Fibroblast of skin of scalp (primary cell): ENCODE data around the gene PEX5L.

ENCODE experiments used
- DNase-seq: peaks from one replicate; pipeline ENCODE4 v3.0.0-alpha.2; 2013

The PEX5L gene

DNA sequence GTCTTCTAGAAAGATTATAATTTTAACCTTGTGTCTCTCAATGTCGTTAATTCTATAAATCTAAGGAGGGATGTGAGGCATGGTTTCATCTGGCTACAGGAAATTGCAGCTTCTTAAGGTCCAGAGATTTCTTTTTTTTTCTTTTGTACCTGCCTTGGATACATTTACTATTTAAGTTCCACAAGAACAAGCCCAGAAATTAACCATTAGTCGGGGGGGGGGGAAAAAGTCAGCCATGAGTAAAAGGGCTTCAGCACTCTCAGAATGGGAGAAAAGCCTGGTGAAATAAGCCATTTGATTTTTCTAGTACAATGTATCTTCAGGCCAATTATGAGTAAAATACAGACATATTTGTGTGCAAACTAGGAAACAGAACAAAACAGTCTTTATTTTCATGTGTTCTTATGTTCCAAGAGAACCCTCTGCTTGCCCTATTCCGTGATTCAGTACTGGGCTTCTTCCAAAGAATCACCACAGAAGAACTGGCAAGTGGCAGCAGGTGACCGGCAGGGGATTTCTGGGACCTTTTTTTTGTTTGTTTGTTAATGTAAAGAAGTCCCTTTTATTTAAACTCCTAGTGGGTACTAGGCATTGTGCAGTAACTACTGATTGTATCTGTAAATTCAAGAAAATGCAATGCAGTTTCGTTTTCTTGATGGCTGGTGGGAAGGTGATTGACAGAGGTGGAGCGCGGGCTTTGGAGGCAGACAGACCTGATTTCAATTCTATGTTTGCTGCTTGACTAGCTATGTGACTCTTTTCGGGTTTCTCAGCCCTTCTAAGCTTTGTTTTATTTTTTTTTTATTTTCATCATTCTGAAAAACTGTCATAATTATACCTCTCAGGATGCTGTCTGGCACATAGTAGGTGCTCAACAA lies 82.5 kb downstream of the PEX5L start:
- no peak for DNase-seq

DNA sequence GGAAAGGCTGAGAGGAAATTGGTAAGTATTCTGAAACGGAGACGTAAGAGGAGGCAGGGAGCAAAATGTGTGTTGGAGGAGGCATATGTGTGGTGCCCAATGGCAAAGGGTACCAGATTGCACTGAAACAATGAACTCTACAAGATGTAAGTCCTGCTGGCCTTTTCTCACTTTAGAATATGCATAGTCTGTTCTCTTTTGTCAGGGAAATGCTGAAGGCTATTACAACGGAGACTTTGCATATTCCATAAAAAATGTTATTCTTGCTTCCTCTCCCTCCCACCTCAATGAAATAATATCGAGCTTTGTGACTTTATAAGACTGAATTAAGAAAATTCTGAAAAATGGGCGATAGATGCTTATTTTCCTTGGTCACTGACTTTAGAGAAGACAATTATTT lies 85.9 kb downstream of the PEX5L start:
- no peak for DNase-seq

DNA sequence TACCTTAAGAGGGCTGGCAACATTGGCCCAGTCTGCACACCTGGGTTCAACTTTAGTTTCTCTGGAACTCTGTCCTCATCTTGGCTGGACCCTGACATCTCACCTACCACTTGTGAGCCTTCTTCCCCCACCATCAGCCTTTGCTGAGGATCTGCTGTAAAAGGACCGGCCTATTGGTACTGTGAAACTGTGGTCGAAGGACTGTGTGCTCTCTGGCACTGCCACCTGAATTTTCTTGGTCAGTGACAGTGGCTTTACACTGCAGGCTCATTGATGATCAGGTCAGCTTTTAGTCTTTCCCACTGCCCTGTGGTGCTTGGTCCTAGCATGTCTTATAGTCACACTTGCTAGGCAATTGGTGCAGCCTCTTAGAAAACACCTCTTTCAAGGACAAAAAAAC lies 86.9 kb downstream of the PEX5L start:
- no peak for DNase-seq

- no peak for DNase-seq
Observed at GRCh38 chr3:179949412-179949811, 87.3 kb downstream of the PEX5L start.

- DNase-seq = no peak
Observed at GRCh38 chr3:179948740-179949139, 88.0 kb downstream of the PEX5L start.

DNA sequence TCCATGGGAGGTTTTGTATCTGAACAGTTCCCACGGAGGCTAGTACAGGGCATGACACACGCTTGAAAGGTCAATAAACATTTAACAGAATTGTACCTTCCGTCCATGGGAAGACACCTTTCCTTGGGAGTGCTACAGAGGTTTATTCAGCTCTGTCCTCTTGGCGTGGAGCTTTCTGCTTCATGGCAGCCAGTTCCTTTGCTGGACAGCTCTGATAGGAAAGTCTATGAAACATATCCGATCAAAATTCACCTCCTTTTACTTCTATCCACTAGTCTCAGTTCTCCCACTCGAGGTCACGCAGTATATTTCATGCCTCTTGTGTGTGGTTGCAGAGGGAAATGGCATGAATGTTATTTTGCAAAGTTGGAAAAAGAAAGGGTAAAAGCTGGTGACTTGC lies 91.2 kb downstream of the PEX5L start:
- no peak for DNase-seq

DNA sequence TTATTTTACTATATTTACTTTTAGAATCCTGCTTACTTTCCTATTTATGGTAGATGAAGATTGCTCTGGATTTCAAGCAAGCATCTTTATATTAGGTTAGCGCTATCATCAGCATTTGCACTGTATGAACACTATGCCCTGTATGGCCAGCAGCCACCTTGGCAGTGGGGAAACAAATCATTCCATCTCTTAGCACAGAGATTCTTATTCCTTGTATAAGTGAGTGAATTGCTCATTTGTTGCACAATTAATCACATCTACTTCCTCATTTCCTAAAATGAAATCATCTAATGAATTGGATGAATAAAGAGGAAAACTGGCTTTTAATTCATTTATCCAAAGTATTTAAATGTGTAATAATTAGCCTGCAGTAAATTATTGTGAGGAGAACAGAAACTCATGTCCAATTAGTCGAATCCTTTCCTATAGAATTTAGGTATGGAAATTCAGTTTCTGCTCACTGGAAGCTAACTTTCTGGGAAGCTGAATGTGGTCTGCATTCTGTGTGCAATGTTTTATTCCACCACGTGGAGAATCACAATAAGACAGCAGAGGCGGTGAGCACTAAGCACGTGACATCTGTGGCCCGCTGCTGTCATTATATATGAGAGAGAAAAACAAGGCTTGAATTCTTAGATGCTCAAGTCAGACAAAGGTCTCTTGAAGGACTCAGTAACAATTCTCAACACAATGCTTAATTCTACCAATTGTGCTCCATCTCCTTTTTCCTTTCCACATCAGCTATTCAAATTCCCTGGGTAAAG lies 93.4 kb downstream of the PEX5L start:
- peak; percentile 12 for DNase-seq

DNA sequence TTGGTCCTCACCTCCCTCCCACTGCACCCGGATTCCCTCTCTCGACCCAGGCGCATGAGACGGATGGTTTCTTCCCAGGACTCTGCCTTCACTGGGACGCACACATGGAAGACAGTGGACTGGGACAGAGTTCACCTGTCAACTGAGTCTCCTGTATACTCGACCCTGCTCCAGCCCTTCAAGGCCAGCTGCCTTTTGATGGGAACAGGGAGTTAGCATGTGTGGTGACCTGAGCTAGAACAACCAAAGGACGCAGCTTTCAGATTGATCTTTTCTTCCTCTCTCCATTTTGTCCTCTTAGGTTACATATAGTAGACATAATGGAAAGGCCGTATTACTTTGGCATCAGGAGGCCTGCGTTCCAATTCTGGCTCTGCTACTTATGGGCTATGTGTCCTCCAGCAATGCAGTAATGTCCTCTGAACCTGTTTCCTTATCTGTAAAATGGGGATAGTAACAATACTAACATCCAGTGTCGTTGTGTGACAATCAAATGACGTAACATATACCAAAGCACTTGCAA lies 94.1 kb downstream of the PEX5L start:
- DNase-seq = no peak

DNA sequence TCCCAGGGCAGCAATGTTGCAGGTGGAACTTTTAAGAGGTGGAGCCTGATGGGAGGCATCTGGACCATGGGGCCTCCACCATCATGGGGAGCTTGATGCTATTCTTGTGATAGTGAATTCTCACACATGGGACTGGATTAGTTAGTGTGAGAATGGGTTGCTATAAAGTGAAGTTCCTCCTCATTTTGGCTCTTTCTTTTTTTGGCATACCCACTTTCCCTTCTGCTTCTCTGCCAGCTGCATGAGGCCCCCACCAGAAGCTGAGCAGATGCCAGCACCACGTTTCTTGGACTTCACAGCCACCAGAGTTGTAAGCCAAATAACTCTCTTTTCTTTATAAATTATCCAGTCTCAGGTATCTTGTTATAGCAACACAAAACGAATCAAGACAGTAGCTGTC lies 101.0 kb downstream of the PEX5L start:
- no peak for DNase-seq

- no peak for DNase-seq
Observed at GRCh38 chr3:179933914-179934313, 102.8 kb downstream of the PEX5L start.

- no peak for DNase-seq
Observed at GRCh38 chr3:179933080-179933479, 103.7 kb downstream of the PEX5L start.

DNA sequence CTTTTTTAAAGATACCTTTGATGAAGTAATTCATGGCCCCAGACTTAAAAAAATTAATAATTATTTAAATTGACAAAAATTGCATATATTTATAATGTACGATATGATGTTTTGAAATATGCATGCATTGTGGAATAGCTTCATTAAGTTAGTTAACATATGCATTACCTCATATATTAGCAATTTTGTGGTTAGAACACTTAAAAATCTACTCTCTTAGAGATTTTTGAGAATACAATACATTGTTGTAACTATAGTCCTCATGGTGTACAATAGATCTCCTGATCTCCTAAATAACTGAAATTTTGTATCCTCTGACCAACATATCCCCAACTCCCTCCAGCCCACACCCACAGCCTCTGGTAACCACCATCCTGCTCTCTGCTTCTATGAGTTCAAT lies 104.1 kb downstream of the PEX5L start:
- no peak for DNase-seq

GRCh38 chr3:179929091-179929529 lies 107.6 kb downstream of the PEX5L start:
- DNase-seq = peak; percentile 64

DNA sequence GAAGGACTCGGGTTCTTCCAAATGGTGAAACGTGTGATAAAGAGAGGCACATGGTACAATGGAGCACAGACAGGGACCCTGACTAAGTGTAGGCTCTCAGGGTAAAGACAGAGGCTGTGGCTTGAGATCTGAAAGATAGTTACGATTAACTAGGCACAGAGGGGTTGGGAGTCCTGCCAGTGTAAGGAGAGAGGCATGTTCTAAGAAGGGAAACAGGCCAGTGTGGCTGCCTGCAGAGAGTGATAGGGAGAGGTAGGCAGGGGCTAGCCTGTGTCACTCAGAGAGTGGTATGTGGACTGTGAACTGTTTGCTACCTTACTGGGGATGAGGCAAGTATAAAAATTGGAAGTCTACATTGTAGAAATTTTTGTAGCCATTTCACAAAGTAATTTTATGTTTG lies 109.5 kb downstream of the PEX5L start:
- no peak for DNase-seq

GRCh38 chr3:179921951-179922350 lies 114.8 kb downstream of the PEX5L start:
- DNase-seq = no peak

- DNase-seq = no peak
Observed at GRCh38 chr3:179921500-179921899, 115.2 kb downstream of the PEX5L start.

DNA sequence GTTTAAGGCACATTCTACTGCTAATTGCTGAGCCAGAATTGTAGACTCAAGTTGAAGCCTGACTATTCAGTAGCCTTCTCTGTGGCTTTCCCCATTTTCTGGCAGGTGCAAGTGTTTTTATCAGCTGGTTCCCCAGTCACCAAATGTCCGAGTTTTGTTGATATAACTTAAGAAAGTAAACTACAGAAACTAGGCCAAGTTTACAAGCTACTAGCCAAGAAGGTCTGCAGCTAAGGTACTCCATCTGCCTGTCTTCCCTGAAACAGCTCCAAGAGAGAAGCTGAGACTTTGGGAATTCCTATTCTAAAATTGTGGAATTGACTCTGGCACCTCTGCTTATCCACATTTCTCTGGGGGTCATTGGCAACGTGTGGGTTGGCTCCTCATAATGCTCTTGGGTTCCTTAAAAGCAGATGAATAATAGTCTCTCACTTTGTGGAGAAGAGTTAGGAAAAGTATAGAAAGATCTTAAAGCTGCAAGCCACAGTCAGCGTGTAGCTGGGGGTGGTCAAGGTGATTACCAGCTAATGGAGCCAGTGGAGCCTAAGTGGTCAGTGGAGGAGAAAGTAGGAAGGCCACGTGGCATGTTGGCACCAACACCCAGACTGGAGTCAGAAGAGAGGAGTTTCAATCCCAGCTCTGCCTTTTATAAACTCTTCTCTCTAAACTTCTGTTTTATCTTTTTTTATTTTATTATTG lies 128.8 kb downstream of the PEX5L start:
- no peak for DNase-seq

GRCh38 chr3:179902061-179902460 lies 134.7 kb downstream of the PEX5L start:
- DNase-seq = no peak

GRCh38 chr3:179898024-179898423 lies 138.7 kb downstream of the PEX5L start:
- DNase-seq = peak; percentile 43

DNA sequence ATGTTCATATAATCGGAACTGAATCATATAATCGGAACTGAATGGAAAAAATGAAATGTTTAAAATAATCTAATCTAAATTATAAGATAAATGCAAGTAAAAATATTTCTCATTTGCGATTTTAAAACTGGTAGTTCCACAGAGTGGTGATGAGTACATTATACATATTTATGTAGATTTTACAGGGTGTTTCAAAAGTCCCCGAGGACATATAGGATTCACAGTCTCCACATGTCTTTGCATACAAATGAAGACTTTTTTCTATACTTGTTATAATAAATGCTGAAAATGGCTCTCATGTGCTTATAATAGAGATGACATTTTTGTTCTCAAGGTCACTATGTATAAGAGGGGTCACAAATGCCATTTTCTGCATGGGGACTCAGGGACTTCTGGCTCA lies 139.5 kb downstream of the PEX5L start:
- no peak for DNase-seq

GRCh38 chr3:179896507-179896906 lies 140.2 kb downstream of the PEX5L start:
- DNase-seq = no peak

- no peak for DNase-seq
Observed at GRCh38 chr3:179895330-179895729, 141.4 kb downstream of the PEX5L start.
